ENCODE measurements around the gene WNK1. TPM values are rescaled to one million over a fixed set of nuclear protein-coding genes. Genes with fewer than 3 reads are reported as not detected.
A peak's percentile ranks its signal among the peaks of the same experiment; 100 is the strongest.

Gene WNK1
- total and polyA plus RNA-seq, 2 of the 8 experiments (the other 6 are each of a cell fraction or from before 2014, with no cell fraction given): 88.2 to 157 TPM

- no peak overlapping the region for H2AK5ac ChIP-seq (ENCODE audit: low read depth, low read length)
- no peak overlapping the region for H2BK15ac ChIP-seq (ENCODE audit: low read length)
- H2AFZ ChIP-seq (ENCODE audit: low read length): no peak overlapping the region
- H4K8ac ChIP-seq (ENCODE audit: extremely low read depth, insufficient read depth, low read length): peak overlapping the region; percentile 51; the same call in 1 of the 2 replicates
- no peak overlapping the region for H3K14ac ChIP-seq (ENCODE audit: insufficient read length)
- 2% methylated on average over 43 of the region's 63 CpGs; no CpG with 5 or more reads in 1 of the 2 experiments for WGBS, 2 experiments (ENCODE audit: extremely low coverage in 1 of 2, insufficient coverage in 1 of 2, insufficient read length in 1 of 2, insufficient replicate concordance in 2 of 2, low coverage in 1 of 2, low lambda C conversion rate in 2 of 2, missing lambda C conversion rate in 1 of 2)
- FAIRE-seq: no peak
- H2BK5ac ChIP-seq (ENCODE audit: low read depth, low read length): no peak overlapping the region
- no peaks in the 10 kb centered on the region for H3K27me3 ChIP-seq (replicated peaks in 1 of 4; ENCODE audit: control insufficient read depth in 3 of 4, extremely low read depth in 1 of 4, insufficient read depth in 3 of 4, low read length in 3 of 4)
- POLR2A ChIA-PET (ENCODE audit: partially characterized antibody): interaction anchor here (0.7 to 2.2 kb wide), 8 partner anchors 9 to 195 kb away, joined by 3 to 5 read pairs (median 4); partner anchors contain the start of gene RAD52
- peak overlapping the region; percentile 46 to 85 (median 59) for H3K9ac ChIP-seq (replicated peaks in 1 of 4; ENCODE audit: extremely low read depth in 1 of 4, low read depth in 3 of 4, low read length in 3 of 4)
- no peak overlapping the region for H3K27ac ChIP-seq (ENCODE audit: low read depth, low read length)
- no peaks in the 10 kb centered on the region for H3K79me1 ChIP-seq (ENCODE audit: low read depth, low read length)
- no peak overlapping the region for H4K91ac ChIP-seq (replicated peaks; ENCODE audit: insufficient read length, low read length)
- DNase-seq (ENCODE audit: low read depth in 1 of 2, low spot score in 2 of 2): peak in 1 of 2 experiments; percentile 58
- H2BK12ac ChIP-seq (ENCODE audit: low read depth, low read length): no peak overlapping the region
- H4K20me1 ChIP-seq (replicated peaks in 1 of 2; ENCODE audit: control insufficient read depth in 1 of 2, insufficient read depth in 2 of 2, low read length in 2 of 2): peaks cover 18 to 28% of the 10 kb centered on the region in 2 experiments
- H3K79me2 ChIP-seq (ENCODE audit: control insufficient read depth in 1 of 2, insufficient read depth in 2 of 2, low read length in 2 of 2): peaks cover 21 to 55% of the 10 kb centered on the region in 2 experiments
- H3K56ac ChIP-seq (replicated peaks; ENCODE audit: insufficient read length, low read depth, low read length): peak overlapping the region; percentile 42
- no peak overlapping the region for H2BK120ac ChIP-seq (replicated peaks; ENCODE audit: low read depth, low read length)
- no peaks in the 10 kb centered on the region for H3K36me3 ChIP-seq (ENCODE audit: control insufficient read depth in 2 of 4, insufficient read depth in 4 of 4, low read length in 3 of 4)
- H3K18ac ChIP-seq (ENCODE audit: extremely low read depth, low read length): no peak overlapping the region
- no peak overlapping the region for H4K5ac ChIP-seq (ENCODE audit: insufficient read length, low read depth, low read length)
- CTCF ChIA-PET (ENCODE audit: partially characterized antibody): interaction anchor here (0.6 to 4.1 kb wide), 11 partner anchors 14 to 177 kb away, joined by 3 to 35 read pairs (median 3); no protein-coding TSS in a partner anchor
- no peaks in the 10 kb centered on the region; a peak in 1 of 4 replicates for H3K9me3 ChIP-seq (ENCODE audit: insufficient read depth in 2 of 2, low read depth in 1 of 2, low read length in 1 of 2)
- H3K4me2 ChIP-seq (ENCODE audit: insufficient read depth in 1 of 2, low read depth in 2 of 2, low read length in 2 of 2): peak overlapping the region; percentile 85 to 98
- H3K23me2 ChIP-seq (ENCODE audit: low read depth, low read length): peaks cover 18% of the 10 kb centered on the region
- H3K4me1 ChIP-seq (replicated peaks in 1 of 4; ENCODE audit: control insufficient read depth in 3 of 4, insufficient read depth in 4 of 4, low read length in 3 of 4): peaks cover 3 to 11% (median 5%) of the 10 kb centered on the region in 4 experiments; a peak in 6 of 7 replicates
- H2BK20ac ChIP-seq (ENCODE audit: low read length): no peak overlapping the region
- 0 out of 2 replicates have a peak, but pooled peaks have one; percentile 16 for TF ChIP-seq TAF1 (IDR thresholded peaks at IDR 0.05; ENCODE audit: low read depth, low read length)
- TF ChIP-seq CREB1 (IDR thresholded peaks at IDR 0.05): 0 out of 2 replicates have a peak, but pooled peaks have one; percentile 6
- TF ChIP-seq, protein P1, sequence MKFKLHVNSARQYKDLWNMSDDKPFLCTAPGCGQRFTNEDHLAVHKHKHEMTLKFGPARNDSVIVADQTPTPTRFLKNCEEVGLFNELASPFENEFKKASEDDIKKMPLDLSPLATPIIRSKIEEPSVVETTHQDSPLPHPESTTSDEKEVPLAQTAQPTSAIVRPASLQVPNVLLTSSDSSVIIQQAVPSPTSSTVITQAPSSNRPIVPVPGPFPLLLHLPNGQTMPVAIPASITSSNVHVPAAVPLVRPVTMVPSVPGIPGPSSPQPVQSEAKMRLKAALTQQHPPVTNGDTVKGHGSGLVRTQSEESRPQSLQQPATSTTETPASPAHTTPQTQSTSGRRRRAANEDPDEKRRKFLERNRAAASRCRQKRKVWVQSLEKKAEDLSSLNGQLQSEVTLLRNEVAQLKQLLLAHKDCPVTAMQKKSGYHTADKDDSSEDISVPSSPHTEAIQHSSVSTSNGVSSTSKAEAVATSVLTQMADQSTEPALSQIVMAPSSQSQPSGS (IDR thresholded peaks at IDR 0.05; ENCODE audit: low read length): no peak
- TF ChIP-seq RAD21 (IDR thresholded peaks at IDR 0.05 in 1 of 2, conservative IDR thresholded peaks at IDR 0.05 in 1 of 2; ENCODE audit: low read depth in 2 of 2, low read length in 2 of 2): peak; percentile 5 to 24; a peak in 2 of 4 replicates
- no peak for TF ChIP-seq BCL11A (IDR thresholded peaks at IDR 0.05; ENCODE audit: low read depth in 2 of 2, low read length in 2 of 2)
- TF ChIP-seq SIN3A (conservative IDR thresholded peaks at IDR 0.05 in 1 of 2, IDR thresholded peaks at IDR 0.05 in 1 of 2; ENCODE audit: low read depth in 1 of 2, low read length in 2 of 2): peak; percentile 24 to 87; a peak in 2 of 4 replicates
- TF ChIP-seq SP4 (IDR thresholded peaks at IDR 0.05; ENCODE audit: low read length): no peak
- no peak for TF ChIP-seq MAX (IDR thresholded peaks at IDR 0.05)
- no peak overlapping the region for H3K4ac ChIP-seq (replicated peaks; ENCODE audit: insufficient read length, low read depth, low read length)
- H3K23ac ChIP-seq (ENCODE audit: insufficient read length): no peak overlapping the region
- peak overlapping the region; percentile 71 to 84 (median 78) for H3K4me3 ChIP-seq (ENCODE audit: extremely low read depth in 1 of 4, insufficient read depth in 2 of 4, low read depth in 3 of 4, low read length in 4 of 4)
These were observed 1.5 kb downstream of the WNK1 start for GRCh38 chr12:753611-754472.

Data from H1 (cell line).